OCI-LY1 (cell line): Measurements from ENCODE around the gene HTN1.

ENCODE experiments used
- EZH2 ChIP-seq: fragments of 200-600 bp; sonication (generic), shearing (Covaris generic); IDR thresholded peaks from 2 replicates; pipeline ENCODE4 v1.8.0; 2017; ENCODE audit warnings: borderline replicate concordance, mixed run types, mild to moderate bottlenecking, antibody characterized with exemption, low read length, moderate library complexity, mixed read lengths
- TF ChIP-seq, protein P1 (sequence below): fragments of 200-600 bp; sonication (generic), shearing (Covaris generic); IDR thresholded peaks from 2 replicates; pipeline ENCODE4 v1.5.1; 2017; ENCODE audit warnings: mild to moderate bottlenecking, antibody characterized with exemption, low read length, moderate library complexity, mixed read lengths

DNA sequence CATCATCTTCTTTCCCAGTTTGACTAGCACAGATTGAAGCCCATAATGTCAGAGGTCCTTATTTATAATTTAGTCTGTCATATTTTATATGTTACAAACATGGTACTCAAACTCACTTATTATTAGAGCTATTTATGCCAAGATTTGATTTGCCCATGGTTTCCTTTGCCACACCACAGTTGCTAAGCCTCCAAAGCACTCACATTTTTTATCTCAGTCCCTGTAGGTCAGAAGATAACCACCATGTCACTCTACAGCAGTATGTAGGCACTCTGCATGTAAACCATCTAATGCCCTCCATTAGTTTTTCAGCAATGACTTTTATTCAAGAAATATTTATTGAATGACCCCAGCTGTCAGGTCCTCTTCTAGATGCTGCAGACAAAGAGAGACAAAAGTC, 47.7 kb upstream of the HTN1 start:
- no peak for TF ChIP-seq EZH2
- TF ChIP-seq, protein P1, sequence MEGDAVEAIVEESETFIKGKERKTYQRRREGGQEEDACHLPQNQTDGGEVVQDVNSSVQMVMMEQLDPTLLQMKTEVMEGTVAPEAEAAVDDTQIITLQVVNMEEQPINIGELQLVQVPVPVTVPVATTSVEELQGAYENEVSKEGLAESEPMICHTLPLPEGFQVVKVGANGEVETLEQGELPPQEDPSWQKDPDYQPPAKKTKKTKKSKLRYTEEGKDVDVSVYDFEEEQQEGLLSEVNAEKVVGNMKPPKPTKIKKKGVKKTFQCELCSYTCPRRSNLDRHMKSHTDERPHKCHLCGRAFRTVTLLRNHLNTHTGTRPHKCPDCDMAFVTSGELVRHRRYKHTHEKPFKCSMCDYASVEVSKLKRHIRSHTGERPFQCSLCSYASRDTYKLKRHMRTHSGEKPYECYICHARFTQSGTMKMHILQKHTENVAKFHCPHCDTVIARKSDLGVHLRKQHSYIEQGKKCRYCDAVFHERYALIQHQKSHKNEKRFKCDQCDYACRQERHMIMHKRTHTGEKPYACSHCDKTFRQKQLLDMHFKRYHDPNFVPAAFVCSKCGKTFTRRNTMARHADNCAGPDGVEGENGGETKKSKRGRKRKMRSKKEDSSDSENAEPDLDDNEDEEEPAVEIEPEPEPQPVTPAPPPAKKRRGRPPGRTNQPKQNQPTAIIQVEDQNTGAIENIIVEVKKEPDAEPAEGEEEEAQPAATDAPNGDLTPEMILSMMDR = no peak
